ENCODE measurements around the gene HAGHL.
"Not testable (repeated sequence)": the region's sequence is repeated elsewhere in the genome, so short reads cannot be mapped to it uniquely, and the experiment has no call there.

DNA sequence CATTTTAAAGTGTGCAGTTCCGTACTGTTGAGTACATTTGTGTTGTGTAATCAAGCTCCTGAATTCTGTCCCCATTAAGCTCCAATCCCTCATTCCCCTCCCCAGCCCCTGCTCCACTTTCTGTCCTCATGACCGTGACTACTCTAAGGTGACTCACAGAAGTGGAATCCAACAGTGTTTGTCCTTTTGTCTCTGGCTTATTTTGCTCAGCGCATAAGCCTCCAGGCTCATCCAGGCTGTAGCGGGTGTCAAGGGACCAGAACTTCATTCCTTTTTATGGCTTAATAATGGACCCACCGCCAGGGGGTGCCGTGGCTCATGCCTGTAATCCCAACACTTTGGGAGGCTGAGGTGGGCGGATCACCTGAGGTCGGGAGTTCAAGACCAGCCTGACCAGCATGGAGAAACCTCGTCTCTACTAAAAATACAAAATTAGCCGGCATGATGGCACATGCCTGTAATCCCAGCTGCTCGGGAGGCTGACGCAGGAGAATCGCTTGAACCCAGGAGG, 14.1 kb upstream of the HAGHL start:
- TF ChIP-seq CTCF (IDR thresholded peaks at IDR 0.05; ENCODE audit: low read length): peak; percentile 35
- TF ChIP-seq EZH2 (IDR thresholded peaks at IDR 0.05; ENCODE audit: borderline replicate concordance, low read length): not testable (repeated sequence)

Measured in OCI-LY1 (cell line).